Spleen (tissue), 7 donors: ENCODE measurements around the gene IL1R2.

ENCODE experiments used
- CTCF ChIP-seq, 11 experiments: fragments of 200-600 bp in 7 of 11; fragments of 450-650 bp in 4 of 11; sonication (generic) in 4 of 11; IDR thresholded peaks in 8 of 11; conservative IDR thresholded peaks in 3 of 11; 1 replicate in 7 of 11; 2 replicates in 4 of 11; pipeline versions ENCODE4 v1.4.0 to v1.8.0; 2016 to 2021; ENCODE audit warnings: antibody characterized with exemption in 11 of 11, inconsistent platforms in 4 of 11, mild to moderate bottlenecking in 1 of 11
- POLR2A ChIP-seq, 3 donors: fragments of 450-650 bp; IDR thresholded peaks; one replicate each; pipeline ENCODE4 v1.5.1; 2017; ENCODE audit warnings: antibody characterized with exemption in 3 of 3, mild to moderate bottlenecking in 1 of 3
- POLR2AphosphoS5 ChIP-seq, 3 donors: sonication (generic); formaldehyde crosslinking; IDR thresholded peaks; one replicate each; pipeline ENCODE4 v1.5.1; 2017; ENCODE audit warnings: antibody characterized with exemption in 3 of 3
- donor health status: DM: no; HTN: no; CAD: no; lungs with moderate emphysema.
- donor health status: DM: no; HTN: no; CAD: no.
- donor health status: DM: no; HTN: no; CAD: no.

- TF ChIP-seq POLR2A (IDR thresholded peaks at IDR 0.05) = no peak
- TF ChIP-seq CTCF (IDR thresholded peaks at IDR 0.05 in 8 of 11, conservative IDR thresholded peaks at IDR 0.05 in 3 of 11) = no peak
- no peak for TF ChIP-seq POLR2AphosphoS5 (IDR thresholded peaks at IDR 0.05)
These were observed 31.3 kb downstream of the IL1R2 start for GRCh38 chr2:102022884-102023539.
